ENCODE results near the gene DDX24.

- peak; percentile 67 to 88 (median 74) for TF ChIP-seq CTCF (IDR thresholded peaks at IDR 0.05)
- TF ChIP-seq POLR2A (IDR thresholded peaks at IDR 0.05), result no peak
- no peak for TF ChIP-seq EP300 (IDR thresholded peaks at IDR 0.05)
These were observed 44.5 kb downstream of the DDX24 start for GRCh38 chr14:94036313-94037167.

Measured in sigmoid colon (tissue), 4 donors.